BLaER1 treated with 17β-estradiol and CSF1 and Interleukin-3, amounts not matched to agents 10 nM and 100 nM (cell line): ENCODE data around the gene REM2.
A peak's percentile ranks its signal among the peaks of the same experiment; 100 is the strongest.

Experiments
- H3K27ac ChIP-seq, 11 experiments: shearing (Covaris generic); formaldehyde crosslinking; 2 replicates each; pipeline ENCODE4 v1.8.1; 2022
- H3K27me3 ChIP-seq, 11 experiments: shearing (Covaris generic); formaldehyde crosslinking; 2 replicates each; pipeline ENCODE4 v1.8.1; 2022
- H3K36me3 ChIP-seq, 11 experiments: shearing (Covaris generic); formaldehyde crosslinking; 2 replicates each; pipeline ENCODE4 v1.8.1; 2022
- H3K4me1 ChIP-seq, 10 experiments: shearing (Covaris generic); formaldehyde crosslinking; 2 replicates each; pipeline ENCODE4 v1.8.1; 2022
- H3K4me2 ChIP-seq, 11 experiments: shearing (Covaris generic); formaldehyde crosslinking; 2 replicates each; pipeline ENCODE4 v1.8.1; 2022
- H3K4me3 ChIP-seq, 10 experiments: shearing (Covaris generic); formaldehyde crosslinking; 2 replicates each; pipeline ENCODE4 v1.8.1; 2022
- H3K9ac ChIP-seq, 11 experiments: shearing (Covaris generic); formaldehyde crosslinking; 2 replicates each; pipeline ENCODE4 v1.8.1; 2022
- H3K9me3 ChIP-seq, 11 experiments: shearing (Covaris generic); formaldehyde crosslinking; replicated peaks in 1 of 11; 2 replicates each; pipeline ENCODE4 v1.8.1; 2022
- H4K20me1 ChIP-seq, 11 experiments: shearing (Covaris generic); formaldehyde crosslinking; 2 replicates each; pipeline ENCODE4 v1.8.1; 2022
- Cebpa-rat ChIP-seq, 11 experiments: shearing (Covaris generic); IDR thresholded peaks; 2 replicates each; pipeline ENCODE4 v1.8.1; 2022

REM2 gene, protein sequence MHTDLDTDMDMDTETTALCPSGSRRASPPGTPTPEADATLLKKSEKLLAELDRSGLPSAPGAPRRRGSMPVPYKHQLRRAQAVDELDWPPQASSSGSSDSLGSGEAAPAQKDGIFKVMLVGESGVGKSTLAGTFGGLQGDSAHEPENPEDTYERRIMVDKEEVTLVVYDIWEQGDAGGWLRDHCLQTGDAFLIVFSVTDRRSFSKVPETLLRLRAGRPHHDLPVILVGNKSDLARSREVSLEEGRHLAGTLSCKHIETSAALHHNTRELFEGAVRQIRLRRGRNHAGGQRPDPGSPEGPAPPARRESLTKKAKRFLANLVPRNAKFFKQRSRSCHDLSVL

DNA sequence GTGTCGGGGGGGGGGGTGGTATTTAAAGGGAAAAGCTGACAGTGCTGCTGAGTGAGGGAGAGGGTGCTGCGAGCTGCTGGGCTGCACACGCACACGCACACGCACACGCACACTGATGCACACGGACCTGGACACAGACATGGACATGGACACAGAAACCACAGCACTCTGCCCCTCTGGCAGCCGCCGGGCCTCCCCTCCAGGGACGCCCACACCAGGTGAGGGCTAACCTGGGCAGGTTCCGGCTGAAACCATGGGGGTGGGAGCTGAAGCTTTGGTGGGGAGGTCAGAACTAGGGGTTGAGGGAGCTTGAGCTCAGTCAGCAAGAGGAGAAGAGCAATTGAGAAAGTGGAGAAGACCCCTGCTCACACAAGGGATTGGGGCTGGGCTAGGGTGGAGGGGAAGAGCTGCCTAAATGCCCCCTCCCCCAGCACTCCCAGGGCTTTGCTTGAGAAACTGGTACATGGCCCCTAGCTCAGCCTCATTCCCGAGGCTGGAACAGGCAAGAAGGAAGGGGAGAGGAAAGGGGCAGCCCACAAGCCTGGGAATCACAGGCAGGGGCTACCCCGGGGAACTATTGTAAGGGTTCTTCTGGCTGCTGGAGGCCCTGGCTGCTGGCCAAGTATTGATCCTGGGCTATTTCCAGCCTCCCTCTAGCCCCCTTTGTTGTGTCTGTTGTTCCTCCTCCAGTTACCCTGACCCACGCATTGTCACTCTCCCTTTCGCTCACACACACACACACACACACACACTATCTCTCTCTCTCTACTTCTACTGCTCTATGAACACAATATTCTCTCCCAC is at the start of gene REM2:
REM2 (plus strand) TSS at position 50 of the 804 bp plus-strand sequence; CDS start at position 116, 66 bp downstream.
- no peaks in the 10 kb centered on the region for H3K9me3 ChIP-seq
- peak within 1 kb of the TSS in 7 of 11 experiments; percentile 5 to 41 (median 23); a peak in 5 of 22 replicates for H3K9ac ChIP-seq
- peaks cover 55 to 74% (median 67%) of the 10 kb centered on the region in 10 experiments for H3K4me1 ChIP-seq
- peaks cover 1 to 19% (median 14%) of the 10 kb centered on the region in 11 experiments for H3K36me3 ChIP-seq
- peak within 1 kb of the TSS; percentile 25 to 91 (median 72) for H3K4me2 ChIP-seq
- no peak within 1 kb of the TSS for H3K4me3 ChIP-seq
- H4K20me1 ChIP-seq, result peaks cover 0 to 16% (median 0%) of the 10 kb centered on the region in 11 experiments; a peak in 5 of 22 replicates
- no peak within 1 kb of the TSS for H3K27ac ChIP-seq
- peaks cover 0 to 14% (median 0%) of the 10 kb centered on the region in 11 experiments; a peak in 8 of 22 replicates for H3K27me3 ChIP-seq
- no peak for TF ChIP-seq Cebpa-rat (IDR thresholded peaks at IDR 0.05)

DNA sequence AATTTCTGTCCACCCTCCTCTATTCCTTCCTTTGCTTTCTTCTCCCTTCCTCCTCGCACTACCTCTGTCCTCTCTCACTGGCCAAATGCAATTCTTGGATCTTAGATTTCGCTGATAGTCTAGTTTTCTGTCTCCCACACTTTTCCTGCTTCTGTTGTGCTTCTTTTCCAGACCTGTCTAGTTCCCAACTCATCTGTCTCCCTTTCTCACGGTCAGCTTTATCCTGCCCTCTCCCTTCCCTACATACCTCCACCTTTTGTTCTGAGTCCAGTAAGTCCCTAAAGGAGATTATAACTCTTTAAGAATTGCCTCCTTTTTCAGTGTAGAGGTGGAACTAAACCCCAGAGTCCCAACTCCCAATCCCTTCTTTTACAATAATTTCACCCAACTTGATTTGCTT is 47.5 kb upstream of the REM2 start:
- H3K9ac ChIP-seq, result peak overlapping the region in 3 of 11 experiments; percentile 9 to 95 (median 92); a peak in 2 of 22 replicates
- peaks cover 0 to 29% (median 10%) of the 10 kb centered on the region in 11 experiments; a peak in 8 of 22 replicates for H4K20me1 ChIP-seq
- H3K9me3 ChIP-seq, result no peaks in the 10 kb centered on the region
- H3K27me3 ChIP-seq, result peaks cover 0 to 68% (median 60%) of the 10 kb centered on the region in 11 experiments; a peak in 19 of 22 replicates
- no peak for TF ChIP-seq Cebpa-rat (IDR thresholded peaks at IDR 0.05)
- H3K4me3 ChIP-seq, result no peak overlapping the region
- H3K4me2 ChIP-seq, result peak overlapping the region in 2 of 11 experiments; percentile 98; a peak in 4 of 22 replicates
- H3K4me1 ChIP-seq, result peaks cover 40 to 59% (median 49%) of the 10 kb centered on the region in 10 experiments
- peaks cover 23 to 61% (median 42%) of the 10 kb centered on the region in 11 experiments for H3K36me3 ChIP-seq
- H3K27ac ChIP-seq, result no peak overlapping the region

DNA sequence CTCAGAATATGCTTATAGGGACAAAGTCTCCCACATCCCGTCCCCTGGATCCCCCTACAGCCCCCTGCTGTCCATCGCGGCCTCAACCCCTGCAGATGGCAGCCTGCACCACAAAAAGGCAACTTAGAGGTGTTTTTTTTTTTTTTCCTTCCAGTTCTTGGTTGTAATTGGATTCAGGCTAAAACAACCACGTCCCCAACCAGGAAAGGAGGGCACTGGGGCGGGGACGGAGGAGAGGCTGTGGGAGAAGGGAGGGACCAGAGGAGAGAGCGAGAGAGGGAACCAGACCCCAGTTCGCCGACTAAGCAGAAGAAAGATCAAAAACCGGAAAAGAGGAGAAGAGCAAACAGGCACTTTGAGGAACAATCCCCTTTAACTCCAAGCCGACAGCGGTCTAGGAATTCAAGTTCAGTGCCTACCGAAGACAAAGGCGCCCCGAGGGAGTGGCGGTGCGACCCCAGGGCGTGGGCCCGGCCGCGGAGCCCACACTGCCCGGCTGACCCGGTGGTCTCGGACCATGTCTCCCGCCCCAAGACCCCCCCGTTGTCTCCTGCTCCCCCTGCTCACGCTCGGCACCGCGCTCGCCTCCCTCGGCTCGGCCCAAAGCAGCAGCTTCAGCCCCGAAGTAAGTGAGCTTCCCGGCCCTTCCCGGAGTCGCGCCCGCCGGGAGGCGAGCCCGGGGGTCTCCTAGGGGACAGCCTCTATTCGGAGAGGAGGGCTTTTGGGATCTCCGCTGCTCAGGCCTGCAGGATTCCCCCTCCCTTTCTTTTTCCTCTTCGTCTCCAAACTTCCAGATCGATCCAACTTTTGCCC is 46.5 kb upstream of the REM2 start, which contains the start of gene MMP14:
MMP14 (plus strand) TSS at position 285 of the 813 bp plus-strand sequence; CDS start at position 518, 233 bp downstream.
- H3K9me3 ChIP-seq, result no peaks in the 10 kb centered on the region
- H3K9ac ChIP-seq, result peak within 1 kb of the TSS; percentile 66 to 95 (median 75)
- peaks cover 0 to 39% (median 10%) of the 10 kb centered on the region in 11 experiments; a peak in 8 of 22 replicates for H4K20me1 ChIP-seq
- H3K36me3 ChIP-seq, result peaks cover 27 to 66% (median 38%) of the 10 kb centered on the region in 11 experiments
- peak within 1 kb of the TSS; percentile 75 to 98 (median 84) for H3K4me2 ChIP-seq
- peaks cover 31 to 59% (median 42%) of the 10 kb centered on the region in 10 experiments for H3K4me1 ChIP-seq
- TF ChIP-seq Cebpa-rat (IDR thresholded peaks at IDR 0.05), result no peak
- H3K27me3 ChIP-seq, result peaks cover 0 to 68% (median 60%) of the 10 kb centered on the region in 11 experiments; a peak in 19 of 22 replicates
- peak within 1 kb of the TSS; percentile 38 to 89 (median 66) for H3K27ac ChIP-seq
- peak within 1 kb of the TSS; percentile 53 to 97 (median 64) for H3K4me3 ChIP-seq

DNA sequence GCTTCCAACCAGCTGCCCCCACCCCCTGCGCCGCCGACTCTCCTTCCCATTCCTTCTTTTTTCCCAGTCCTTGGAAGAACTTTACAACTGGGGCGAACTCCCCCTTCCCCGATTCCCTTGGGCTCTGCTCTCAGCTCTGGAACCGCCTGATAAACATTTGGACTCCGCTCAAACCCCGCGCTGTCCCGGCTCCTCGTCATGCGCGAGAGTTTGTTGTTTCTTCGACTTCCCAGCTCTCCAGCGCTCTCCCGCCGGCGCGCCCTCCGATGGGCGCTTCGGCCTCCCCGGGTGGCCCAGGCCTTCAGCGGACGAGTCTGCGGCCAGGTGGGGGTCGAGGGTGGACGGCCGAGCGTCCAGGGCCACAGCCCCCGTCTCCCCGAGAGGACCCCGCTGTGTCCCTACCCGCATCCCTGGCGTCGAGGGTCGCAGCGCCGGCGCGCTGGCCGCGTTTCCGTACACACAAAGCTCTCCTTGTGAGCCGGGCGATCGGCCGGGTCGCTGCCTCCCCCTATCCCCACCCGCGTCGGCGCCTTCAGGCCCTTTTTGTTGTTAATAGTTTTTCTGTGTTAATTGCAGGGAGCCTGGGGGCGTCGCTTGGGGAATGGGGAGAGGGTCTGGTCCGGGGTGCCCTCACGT is 45.8 kb upstream of the REM2 start:
- H3K27me3 ChIP-seq, result peaks cover 0 to 68% (median 60%) of the 10 kb centered on the region in 11 experiments; a peak in 19 of 22 replicates
- H3K9ac ChIP-seq, result peak overlapping the region; percentile 66 to 95 (median 75)
- H3K36me3 ChIP-seq, result peaks cover 30 to 66% (median 33%) of the 10 kb centered on the region in 11 experiments
- TF ChIP-seq Cebpa-rat (IDR thresholded peaks at IDR 0.05), result no peak
- peak overlapping the region; percentile 53 to 97 (median 64) for H3K4me3 ChIP-seq
- peaks cover 0 to 46% (median 10%) of the 10 kb centered on the region in 11 experiments; a peak in 8 of 22 replicates for H4K20me1 ChIP-seq
- peak overlapping the region; percentile 75 to 98 (median 84) for H3K4me2 ChIP-seq
- H3K9me3 ChIP-seq, result no peaks in the 10 kb centered on the region
- H3K4me1 ChIP-seq, result peaks cover 30 to 60% (median 42%) of the 10 kb centered on the region in 10 experiments
- H3K27ac ChIP-seq, result peak overlapping the region; percentile 38 to 89 (median 66)

DNA sequence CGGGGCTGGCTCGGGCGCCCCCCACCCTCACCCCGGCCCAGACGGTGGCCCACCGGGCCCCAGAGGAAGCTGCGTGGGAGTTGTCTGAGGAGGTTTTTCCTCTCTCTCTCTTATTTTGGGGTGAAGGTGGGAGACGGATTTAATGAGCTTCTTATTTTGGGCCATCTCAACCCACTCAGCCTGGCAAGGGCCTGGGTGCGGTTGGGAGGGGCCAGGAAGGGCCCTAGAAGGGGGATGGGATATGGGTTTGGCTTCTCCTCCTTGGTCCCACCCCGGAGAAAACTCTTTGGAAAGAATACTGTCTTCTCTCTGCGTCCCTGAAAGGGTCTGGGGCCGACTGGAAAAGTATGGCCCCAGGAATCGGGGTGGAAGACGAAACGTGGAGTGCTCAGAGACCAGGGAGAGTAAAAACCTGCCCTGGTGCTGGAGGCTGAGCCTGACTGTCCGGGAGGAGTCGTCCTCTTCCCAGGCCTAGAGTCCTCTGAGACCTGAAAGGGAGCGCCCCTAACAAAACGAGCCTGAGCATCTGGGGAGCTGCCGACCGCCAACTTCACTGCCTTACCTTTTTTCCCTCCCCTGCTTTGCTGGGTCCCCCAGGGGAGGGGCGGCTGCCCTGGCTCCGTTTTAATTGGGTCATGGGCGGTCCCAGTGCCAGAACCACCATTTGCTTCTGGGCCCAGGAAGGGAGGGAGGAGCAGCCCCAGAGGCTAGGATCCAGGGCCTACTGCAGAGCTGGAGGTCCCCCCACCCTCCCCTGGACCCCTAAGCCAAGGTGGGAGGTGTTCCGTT is 45.1 kb upstream of the REM2 start:
- Histone ChIP-seq H3K36me3 (peaks cover 27 to 67% (median 29%) of the 10 kb centered on the region in 11 experiments), H3K4me3 (peak overlapping the region; percentile 53 to 97 (median 64)), H3K4me2 (peak overlapping the region; percentile 75 to 98 (median 84)), H3K27ac (peak overlapping the region; percentile 38 to 89 (median 66); a peak in 21 of 22 replicates), H3K27me3 (peaks cover 0 to 68% (median 60%) of the 10 kb centered on the region in 11 experiments; a peak in 19 of 22 replicates), H3K4me1 (peaks cover 30 to 67% (median 43%) of the 10 kb centered on the region in 10 experiments), H4K20me1 (peaks cover 0 to 53% (median 10%) of the 10 kb centered on the region in 11 experiments; a peak in 8 of 22 replicates), H3K9me3 (no peaks in the 10 kb centered on the region), H3K9ac (peak overlapping the region; percentile 66 to 95 (median 75))
- no peak for TF ChIP-seq Cebpa-rat (IDR thresholded peaks at IDR 0.05)

DNA sequence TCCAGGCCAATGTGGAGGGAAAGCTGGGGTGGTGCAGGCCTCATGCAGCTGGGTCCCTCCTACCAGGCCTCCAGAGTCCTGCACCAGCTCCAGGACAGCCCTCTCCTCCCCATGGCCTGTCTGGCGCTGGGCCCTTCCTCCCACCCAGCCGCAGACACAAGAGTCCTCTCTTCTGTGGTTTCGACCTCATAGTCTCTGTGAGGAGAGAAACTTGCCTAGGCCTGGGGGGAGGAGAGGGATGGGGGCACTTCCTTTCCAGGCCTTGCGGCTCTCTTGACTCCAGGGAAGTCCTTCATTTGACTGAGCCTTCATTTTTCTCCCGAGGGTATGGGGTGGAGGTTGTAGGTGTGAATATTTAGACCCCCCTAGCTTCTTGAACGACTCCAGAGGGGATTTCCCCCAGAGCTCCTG is 44.4 kb upstream of the REM2 start:
- no peak for TF ChIP-seq Cebpa-rat (IDR thresholded peaks at IDR 0.05)
- peak overlapping the region; percentile 3 to 95 (median 73); a peak in 14 of 22 replicates for H3K9ac ChIP-seq
- peak overlapping the region in 7 of 11 experiments; percentile 16 to 89 (median 79); a peak in 10 of 22 replicates for H3K27ac ChIP-seq
- H3K4me2 ChIP-seq, result peak overlapping the region; percentile 75 to 98 (median 84)
- H3K27me3 ChIP-seq, result peaks cover 0 to 66% (median 60%) of the 10 kb centered on the region in 11 experiments; a peak in 19 of 22 replicates
- peaks cover 30 to 74% (median 43%) of the 10 kb centered on the region in 10 experiments for H3K4me1 ChIP-seq
- H4K20me1 ChIP-seq, result peaks cover 0 to 60% (median 10%) of the 10 kb centered on the region in 11 experiments; a peak in 8 of 22 replicates
- no peaks in the 10 kb centered on the region for H3K9me3 ChIP-seq
- H3K4me3 ChIP-seq, result peak overlapping the region in 9 of 10 experiments; percentile 54 to 97 (median 65); a peak in 16 of 20 replicates
- peaks cover 20 to 67% (median 22%) of the 10 kb centered on the region in 11 experiments for H3K36me3 ChIP-seq
